Vagina (tissue), 2 donors: ENCODE results near the gene VDR. TPM values are rescaled to one million over a fixed set of nuclear protein-coding genes. Genes with fewer than 3 reads are reported as not detected.
A peak's percentile ranks its signal among the peaks of the same experiment; 100 is the strongest.

Experiments
- DNase-seq, 2 donors: peaks; one replicate each; pipeline ENCODE4 v3.0.0-alpha.2; 2017; ENCODE audit errors: extremely low spot score in 2 of 2
- H3K27ac ChIP-seq: fragments of 200-600 bp; sonication (generic); one replicate; pipeline ENCODE4 v1.5.1; 2019
- H3K27me3 ChIP-seq: fragments of 200-600 bp; sonication (generic); one replicate; pipeline ENCODE4 v1.5.1; 2019
- H3K36me3 ChIP-seq, 2 donors: fragments of 200-600 bp; sonication (generic); one replicate each; pipeline ENCODE4 v1.5.1; 2017 to 2019
- H3K4me1 ChIP-seq: fragments of 200-600 bp; sonication (generic); one replicate; pipeline ENCODE4 v1.5.1; 2019
- H3K4me3 ChIP-seq, 2 donors: fragments of 200-600 bp; sonication (generic); 1 replicate in 1 of 2; 2 replicates in 1 of 2; pipeline ENCODE4 v1.5.1; 2016 to 2019
- H3K9me3 ChIP-seq: fragments of 200-600 bp; sonication (generic); one replicate; pipeline ENCODE4 v1.5.1; 2019
- POLR2A ChIP-seq, 2 donors: fragments of 450-650 bp; IDR thresholded peaks; one replicate each; pipeline ENCODE4 v1.6.1; 2017; ENCODE audit warnings: antibody characterized with exemption in 2 of 2, mild to moderate bottlenecking in 2 of 2, moderate library complexity in 2 of 2
- POLR2AphosphoS5 ChIP-seq, 2 donors: sonication (generic); formaldehyde crosslinking; IDR thresholded peaks; one replicate each; pipeline ENCODE4 v1.9.0; 2017; ENCODE audit warnings: antibody characterized with exemption in 2 of 2, mild to moderate bottlenecking in 2 of 2, low read depth in 1 of 2; ENCODE audit not compliant: insufficient read depth in 1 of 2
- intact Hi-C: fragments of 100-400 bp; cut with DNase I; formaldehyde crosslinking; loops from one replicate; pipeline ENCODE4 v1.15.1; 2023
- total RNA-seq: library from RNA; depleted of rRNA; stranded (reverse); fragments of >200 nt; gene quantifications from one replicate; pipeline ENCODE4 v1.2.3, GENCODE V29; 2016
- TF ChIP-seq, protein P1 (sequence below), 3 experiments: fragments of 450-650 bp in 2 of 3; fragments of 200-600 bp in 1 of 3; sonication (generic) in 1 of 3; IDR thresholded peaks; one replicate each; pipeline ENCODE4 v1.5.1; 2017 to 2019; ENCODE audit warnings: antibody characterized with exemption in 3 of 3, mild to moderate bottlenecking in 2 of 3, moderate library complexity in 2 of 3

The VDR gene
- total RNA-seq, 1 donor from 2014 or later = 23.6 TPM

- H3K4me1 ChIP-seq = peaks cover 43% of the 10 kb centered on the region
- intact Hi-C loops = no loop called here
- no peak overlapping the region for H3K27ac ChIP-seq
- H3K9me3 ChIP-seq = no peaks in the 10 kb centered on the region
- no peaks in the 10 kb centered on the region for H3K36me3 ChIP-seq
- H3K4me3 ChIP-seq = no peak overlapping the region
- H3K27me3 ChIP-seq = no peaks in the 10 kb centered on the region
- TF ChIP-seq POLR2A (IDR thresholded peaks at IDR 0.05) (no peak), POLR2AphosphoS5 (IDR thresholded peaks at IDR 0.05; ENCODE audit: insufficient read depth in 1 of 2, low read depth in 1 of 2) (no peak)
- TF ChIP-seq, protein P1, sequence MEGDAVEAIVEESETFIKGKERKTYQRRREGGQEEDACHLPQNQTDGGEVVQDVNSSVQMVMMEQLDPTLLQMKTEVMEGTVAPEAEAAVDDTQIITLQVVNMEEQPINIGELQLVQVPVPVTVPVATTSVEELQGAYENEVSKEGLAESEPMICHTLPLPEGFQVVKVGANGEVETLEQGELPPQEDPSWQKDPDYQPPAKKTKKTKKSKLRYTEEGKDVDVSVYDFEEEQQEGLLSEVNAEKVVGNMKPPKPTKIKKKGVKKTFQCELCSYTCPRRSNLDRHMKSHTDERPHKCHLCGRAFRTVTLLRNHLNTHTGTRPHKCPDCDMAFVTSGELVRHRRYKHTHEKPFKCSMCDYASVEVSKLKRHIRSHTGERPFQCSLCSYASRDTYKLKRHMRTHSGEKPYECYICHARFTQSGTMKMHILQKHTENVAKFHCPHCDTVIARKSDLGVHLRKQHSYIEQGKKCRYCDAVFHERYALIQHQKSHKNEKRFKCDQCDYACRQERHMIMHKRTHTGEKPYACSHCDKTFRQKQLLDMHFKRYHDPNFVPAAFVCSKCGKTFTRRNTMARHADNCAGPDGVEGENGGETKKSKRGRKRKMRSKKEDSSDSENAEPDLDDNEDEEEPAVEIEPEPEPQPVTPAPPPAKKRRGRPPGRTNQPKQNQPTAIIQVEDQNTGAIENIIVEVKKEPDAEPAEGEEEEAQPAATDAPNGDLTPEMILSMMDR (IDR thresholded peaks at IDR 0.05) = no peak
- no peak for DNase-seq
These were observed 3.1 kb downstream of the VDR start for GRCh38 chr12:47901718-47902093.

DNA sequence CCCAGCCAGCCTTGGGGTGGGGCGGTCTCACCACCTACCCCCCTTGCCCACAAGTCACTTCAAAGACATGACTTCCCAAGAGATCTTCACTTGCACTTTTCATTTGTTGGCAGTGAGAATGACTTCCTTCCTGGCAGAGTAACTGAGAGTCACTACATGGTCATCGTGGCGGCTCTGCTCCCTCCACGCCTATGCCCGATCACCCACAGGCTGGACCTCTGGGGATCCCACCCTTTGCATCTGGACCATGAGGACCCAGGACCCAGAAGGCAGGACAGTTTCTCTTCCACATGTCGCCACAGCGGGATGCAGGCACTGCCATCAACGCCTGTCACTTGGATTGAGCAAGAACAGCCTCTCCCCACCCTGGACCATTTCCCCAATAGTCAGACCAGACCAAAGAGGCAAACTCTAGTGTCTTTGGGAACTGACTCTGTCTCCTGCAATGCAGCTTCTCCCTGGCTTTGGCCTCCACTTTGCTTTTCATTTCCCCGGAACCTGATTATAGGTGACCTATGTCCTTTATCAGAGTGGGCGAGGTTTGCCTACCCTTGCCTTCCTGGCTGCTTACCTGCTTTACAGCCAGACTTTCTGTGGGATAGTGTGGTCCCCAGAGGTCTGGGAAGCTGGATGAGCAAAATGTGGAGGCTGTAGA lies 3.6 kb downstream of the VDR start:
- Histone ChIP-seq H3K27me3 (no peaks in the 10 kb centered on the region), H3K9me3 (no peaks in the 10 kb centered on the region), H3K4me1 (peaks cover 43% of the 10 kb centered on the region), H3K4me3 (no peak overlapping the region), H3K27ac (no peak overlapping the region), H3K36me3 (no peaks in the 10 kb centered on the region)
- DNase-seq = peak in 1 of 2 donors; percentile 84
- TF ChIP-seq POLR2AphosphoS5 (IDR thresholded peaks at IDR 0.05; ENCODE audit: insufficient read depth in 1 of 2, low read depth in 1 of 2) (no peak), POLR2A (IDR thresholded peaks at IDR 0.05) (no peak)
- TF ChIP-seq, protein P1 (IDR thresholded peaks at IDR 0.05) = no peak
- intact Hi-C loops = no loop called here

DNA sequence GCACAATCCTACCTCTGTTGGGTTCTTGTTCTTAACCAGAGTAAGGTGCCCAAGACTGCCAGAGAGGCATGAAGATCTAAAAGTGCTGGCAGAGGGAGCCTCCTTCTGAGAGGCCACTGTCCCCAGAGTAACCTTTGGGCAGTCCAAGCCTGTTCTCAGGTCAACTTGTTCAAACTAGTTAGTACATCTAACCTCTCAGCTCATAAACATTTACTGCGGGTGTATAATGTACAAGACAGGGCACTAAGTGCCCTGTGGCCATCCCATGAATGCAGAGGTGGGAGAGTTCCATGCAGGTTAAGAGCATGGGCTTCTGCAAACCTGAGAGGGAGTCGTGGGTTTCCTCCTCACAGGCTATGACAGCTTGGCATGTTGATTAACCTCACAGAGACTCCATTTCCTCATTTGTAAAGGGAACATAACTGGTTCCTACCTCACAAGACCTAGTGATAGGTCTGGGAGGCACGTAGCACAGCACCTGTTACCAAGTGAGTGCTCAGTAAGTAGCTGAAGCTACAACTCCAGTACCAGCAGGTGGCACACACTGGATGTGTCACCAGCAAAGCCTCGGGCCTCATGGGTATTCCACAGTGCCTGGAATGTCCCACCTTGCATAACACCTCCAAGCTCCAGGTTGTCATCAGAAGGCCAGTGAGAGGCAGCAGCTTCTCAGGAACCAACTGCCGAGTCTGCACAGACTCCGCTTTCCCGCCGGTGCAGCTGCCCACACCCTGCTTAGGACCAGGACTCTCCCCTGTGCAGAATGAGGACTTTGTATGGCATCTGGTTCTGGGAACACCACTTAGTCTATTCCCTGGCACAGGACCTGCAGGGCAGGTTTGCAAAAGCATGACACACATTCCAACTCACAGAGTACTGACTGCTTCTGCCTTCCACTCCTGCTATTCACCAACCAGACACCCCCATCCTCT lies 4.4 kb downstream of the VDR start:
- Histone ChIP-seq H3K4me3 (no peak overlapping the region), H3K27ac (no peak overlapping the region), H3K27me3 (no peaks in the 10 kb centered on the region), H3K36me3 (no peaks in the 10 kb centered on the region), H3K9me3 (no peaks in the 10 kb centered on the region), H3K4me1 (peaks cover 43% of the 10 kb centered on the region)
- TF ChIP-seq, protein P1 (IDR thresholded peaks at IDR 0.05) = no peak
- TF ChIP-seq POLR2A (IDR thresholded peaks at IDR 0.05) (no peak), POLR2AphosphoS5 (IDR thresholded peaks at IDR 0.05; ENCODE audit: insufficient read depth in 1 of 2, low read depth in 1 of 2) (no peak)
- intact Hi-C loops = no loop called here
- no peak for DNase-seq

DNA sequence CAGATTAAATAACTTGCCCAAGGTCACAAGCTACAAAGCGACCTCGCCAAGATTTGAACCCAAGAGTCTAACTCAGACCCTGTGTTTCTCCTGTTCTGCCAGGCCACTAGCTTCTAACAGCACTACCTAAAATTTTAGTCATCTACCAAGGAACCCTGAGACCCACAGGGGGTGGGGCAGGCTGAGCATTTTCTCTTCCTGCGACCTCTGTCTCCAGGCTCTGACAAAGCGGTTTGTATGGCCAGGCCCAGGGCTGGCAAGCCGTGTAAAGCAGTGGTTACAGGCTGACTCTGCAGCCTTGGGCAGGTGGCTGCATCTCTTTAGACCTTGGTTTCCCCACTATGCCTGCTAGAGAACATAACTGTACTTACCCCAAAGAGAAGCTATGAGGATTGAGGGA lies 5.3 kb downstream of the VDR start:
- H3K27ac ChIP-seq = no peak overlapping the region

More for the DNA sequence above, 5.3 kb downstream of the VDR start:
- intact Hi-C loops = no loop called here
- TF ChIP-seq, protein P1 (IDR thresholded peaks at IDR 0.05) = no peak
- no peak for TF ChIP-seq POLR2AphosphoS5 (IDR thresholded peaks at IDR 0.05; ENCODE audit: insufficient read depth in 1 of 2, low read depth in 1 of 2)
- no peak for TF ChIP-seq POLR2A (IDR thresholded peaks at IDR 0.05)
- no peaks in the 10 kb centered on the region for H3K36me3 ChIP-seq
- H3K9me3 ChIP-seq = no peaks in the 10 kb centered on the region
- H3K4me1 ChIP-seq = peaks cover 41% of the 10 kb centered on the region
- H3K4me3 ChIP-seq = no peak overlapping the region
- H3K27me3 ChIP-seq = no peaks in the 10 kb centered on the region
- no peak for DNase-seq
